HUES64 (cell line): ENCODE results near the gene FER.
"Not testable (repeated sequence)": the region's sequence is repeated elsewhere in the genome, so short reads cannot be mapped to it uniquely, and the experiment has no call there.

Experiments used
- H3K27ac ChIP-seq: 2 replicates; pipeline ENCODE4 v1.7.0; 2013; ENCODE audit warnings: low read depth, low read length, inconsistent platforms
- H3K27me3 ChIP-seq: 2 replicates; pipeline ENCODE4 v1.6.1; 2013; ENCODE audit warnings: mild to moderate bottlenecking, low read length; ENCODE audit not compliant: insufficient read depth
- H3K36me3 ChIP-seq: 2 replicates; pipeline ENCODE4 v1.6.1; 2013; ENCODE audit warnings: mild to moderate bottlenecking, low read length; ENCODE audit not compliant: insufficient read depth
- H3K4me1 ChIP-seq: 2 replicates; pipeline ENCODE4 v1.6.1; 2013; ENCODE audit warnings: mild to moderate bottlenecking, low read length, moderate library complexity; ENCODE audit not compliant: insufficient read depth
- H3K4me3 ChIP-seq: 2 replicates; pipeline ENCODE4 v1.5.1; 2013; ENCODE audit warnings: mild to moderate bottlenecking, low read length, moderate library complexity
- H3K9ac ChIP-seq: 2 replicates; pipeline ENCODE4 v1.6.1; 2013; ENCODE audit warnings: mild to moderate bottlenecking, low read depth, low read length
- H3K9me3 ChIP-seq: 2 replicates; pipeline ENCODE4 v1.6.1; 2013; ENCODE audit warnings: low read depth, low read length; ENCODE audit not compliant: insufficient read depth
- whole genome bisulfite sequencing: fragments of 150-250, 120-280 bp; methylation state at CpG from one replicate; pipeline ENCODE4 v1.1.7; 2013; ENCODE audit warnings: missing lambda C conversion rate; 5-methylcytosine and 5-hydroxymethylcytosine counted together

The FER gene

DNA sequence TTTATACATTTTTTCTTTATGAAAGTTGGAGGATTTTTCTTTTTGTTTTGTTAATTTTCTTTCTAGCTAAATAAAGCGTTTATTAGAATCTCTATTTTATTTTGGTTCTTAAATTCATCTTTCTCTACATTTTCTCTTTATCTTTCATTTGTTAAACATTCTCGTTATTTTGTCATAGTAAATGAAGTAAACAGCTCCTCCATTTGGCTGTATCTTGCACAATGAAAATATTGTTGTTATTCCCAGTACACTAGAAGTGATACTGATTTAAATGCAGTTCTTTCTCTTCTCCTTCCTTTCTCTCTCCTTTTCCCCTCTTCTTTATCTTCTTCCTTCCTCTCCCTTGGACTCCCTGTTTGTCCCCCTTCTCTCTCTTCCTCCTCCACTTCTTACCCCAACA, 88.8 kb downstream of the FER start:
- H3K27me3 ChIP-seq, result no peaks in the 10 kb centered on the region
- 100% methylated on average over 1 of the region's 2 CpGs for WGBS
- no peak overlapping the region for H3K9ac ChIP-seq
- H3K27ac ChIP-seq, result no peak overlapping the region
- H3K9me3 ChIP-seq, result no peaks in the 10 kb centered on the region
- H3K4me3 ChIP-seq, result no peak overlapping the region
- H3K4me1 ChIP-seq, result peaks cover 21% of the 10 kb centered on the region
- no peaks in the 10 kb centered on the region for H3K36me3 ChIP-seq

DNA sequence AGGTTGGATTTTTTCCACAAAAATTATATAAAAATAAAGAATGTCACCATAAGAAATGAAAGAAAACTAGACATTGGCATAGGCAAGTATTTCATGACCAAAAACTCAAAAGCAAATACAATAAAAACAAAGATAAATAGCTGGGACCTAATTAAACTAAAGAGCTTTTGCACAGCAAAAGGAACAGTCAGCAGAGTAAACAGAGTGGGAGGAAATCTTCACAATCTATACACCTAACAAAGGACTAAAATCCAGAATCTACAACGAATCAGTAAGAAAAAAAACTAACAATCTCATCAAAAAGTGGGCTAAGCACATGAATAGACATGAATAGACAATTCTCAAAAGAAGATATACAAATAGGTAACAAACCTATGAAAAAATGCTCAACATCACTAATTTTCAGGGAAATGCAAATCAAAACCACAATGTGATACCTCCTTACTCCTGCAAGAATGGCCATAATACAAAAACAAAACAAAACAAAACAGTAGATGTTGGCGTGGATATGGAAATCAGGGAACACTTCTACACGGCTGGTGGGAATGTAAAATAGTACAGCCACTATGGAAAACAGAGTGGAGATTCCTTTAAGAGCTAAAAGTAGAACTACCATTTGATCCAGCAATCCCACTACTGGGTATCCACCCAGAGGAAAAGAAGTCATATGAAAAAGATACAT, 94.7 kb downstream of the FER start:
- H3K36me3 ChIP-seq, H3K9ac ChIP-seq, H3K27me3 ChIP-seq, H3K4me3 ChIP-seq, H3K27ac ChIP-seq, H3K9me3 ChIP-seq, H3K4me1 ChIP-seq: not testable (repeated sequence)
- 97% methylated on average over 3 of the region's 3 CpGs for WGBS

DNA sequence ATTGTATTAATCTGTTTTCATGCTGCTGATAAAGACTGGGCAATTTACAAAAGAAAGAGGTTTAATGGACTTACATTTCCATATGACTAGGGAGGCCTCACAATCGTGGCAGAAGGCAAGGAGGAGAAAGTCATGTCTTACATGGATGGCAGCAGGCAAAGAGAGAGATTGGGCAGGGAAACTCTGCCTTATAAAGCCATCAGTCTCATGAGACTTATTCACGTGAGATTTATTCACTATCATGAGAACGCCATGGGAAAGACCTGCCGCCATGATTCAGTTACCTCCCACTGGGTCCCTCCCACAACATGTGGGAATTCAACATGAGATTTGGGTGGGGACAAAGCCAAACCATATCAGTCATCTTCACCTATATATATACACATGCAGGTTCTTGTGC, 103.4 kb downstream of the FER start:
- H3K27me3 ChIP-seq, H3K9ac ChIP-seq, H3K4me1 ChIP-seq, H3K27ac ChIP-seq, H3K4me3 ChIP-seq: not testable (repeated sequence)
- WGBS, result 88% methylated on average over 4 of the region's 4 CpGs
- Histone ChIP-seq H3K9me3 (peaks cover 19% of the 10 kb centered on the region), H3K36me3 (peaks cover 15% of the 10 kb centered on the region)

GRCh38 chr5:108857905-108858304, 110.2 kb downstream of the FER start:
- no peak overlapping the region for H3K9ac ChIP-seq
- no peaks in the 10 kb centered on the region for H3K27me3 ChIP-seq
- H3K4me3 ChIP-seq, result no peak overlapping the region
- H3K4me1 ChIP-seq, result no peaks in the 10 kb centered on the region
- H3K27ac ChIP-seq, result no peak overlapping the region
- no peaks in the 10 kb centered on the region for H3K9me3 ChIP-seq
- 100% methylated on average over 1 of the region's 1 CpG for WGBS
- H3K36me3 ChIP-seq, result no peaks in the 10 kb centered on the region

DNA sequence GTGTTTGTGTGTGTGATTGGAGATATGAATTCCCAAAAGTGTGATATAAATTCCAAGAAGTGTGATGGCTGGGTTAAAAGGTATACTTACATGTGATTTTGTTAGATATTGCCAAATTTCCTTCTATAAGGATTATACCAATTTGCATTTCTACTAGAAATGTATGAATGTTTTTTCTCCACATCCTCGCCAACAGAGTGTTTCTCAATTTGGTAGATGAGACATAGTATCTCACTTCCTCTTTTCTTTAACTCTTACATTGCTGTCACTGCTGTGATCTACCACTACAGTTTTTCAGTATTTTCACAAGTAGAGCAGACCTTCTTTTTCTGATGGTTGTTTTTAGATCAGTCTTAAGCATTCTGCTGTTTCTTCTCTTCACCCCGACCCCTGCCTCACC, 111.3 kb downstream of the FER start:
- no peaks in the 10 kb centered on the region for H3K4me1 ChIP-seq
- H3K27me3 ChIP-seq, result no peaks in the 10 kb centered on the region
- no peak overlapping the region for H3K9ac ChIP-seq
- 100% methylated on average over 1 of the region's 2 CpGs for WGBS
- H3K36me3 ChIP-seq, result no peaks in the 10 kb centered on the region
- no peaks in the 10 kb centered on the region for H3K9me3 ChIP-seq
- no peak overlapping the region for H3K4me3 ChIP-seq
- H3K27ac ChIP-seq, result no peak overlapping the region

DNA sequence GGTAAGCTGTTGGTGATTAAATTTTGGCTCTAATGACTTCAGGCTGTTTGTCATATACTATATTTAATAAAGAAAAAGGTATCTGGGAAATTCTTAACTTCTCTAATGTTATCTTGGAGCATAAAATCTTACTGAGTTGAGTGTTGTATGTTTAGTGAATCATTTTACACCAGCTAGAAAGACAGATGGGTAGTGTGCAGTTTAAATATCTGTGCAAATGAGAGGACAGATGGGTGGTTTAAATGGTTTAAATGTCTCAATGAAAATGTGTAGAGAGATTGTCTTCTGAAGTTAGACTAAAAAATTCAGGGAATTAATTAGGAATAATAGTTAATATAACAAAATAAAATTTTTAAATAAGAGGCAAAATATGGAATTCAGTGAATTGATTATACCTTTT, 114.5 kb downstream of the FER start:
- Histone ChIP-seq H3K4me3 (no peak overlapping the region), H3K9ac (no peak overlapping the region), H3K36me3 (no peaks in the 10 kb centered on the region), H3K4me1 (no peaks in the 10 kb centered on the region), H3K27me3 (no peaks in the 10 kb centered on the region), H3K27ac (no peak overlapping the region), H3K9me3 (no peaks in the 10 kb centered on the region)

GRCh38 chr5:108866097-108866496, 118.4 kb downstream of the FER start:
- H3K9me3 ChIP-seq, H3K36me3 ChIP-seq, H3K4me3 ChIP-seq, H3K9ac ChIP-seq, H3K4me1 ChIP-seq, H3K27ac ChIP-seq, H3K27me3 ChIP-seq: not testable (repeated sequence)
- WGBS, result 100% methylated on average over 2 of the region's 3 CpGs

GRCh38 chr5:108867656-108868055, 120.0 kb downstream of the FER start:
- no peaks in the 10 kb centered on the region for H3K9me3 ChIP-seq
- H3K9ac ChIP-seq, result no peak overlapping the region
- no peaks in the 10 kb centered on the region for H3K27me3 ChIP-seq
- no peak overlapping the region for H3K27ac ChIP-seq
- no peak overlapping the region for H3K4me3 ChIP-seq
- H3K4me1 ChIP-seq, result no peaks in the 10 kb centered on the region
- WGBS, result 92% methylated on average over 3 of the region's 4 CpGs
- no peaks in the 10 kb centered on the region for H3K36me3 ChIP-seq

DNA sequence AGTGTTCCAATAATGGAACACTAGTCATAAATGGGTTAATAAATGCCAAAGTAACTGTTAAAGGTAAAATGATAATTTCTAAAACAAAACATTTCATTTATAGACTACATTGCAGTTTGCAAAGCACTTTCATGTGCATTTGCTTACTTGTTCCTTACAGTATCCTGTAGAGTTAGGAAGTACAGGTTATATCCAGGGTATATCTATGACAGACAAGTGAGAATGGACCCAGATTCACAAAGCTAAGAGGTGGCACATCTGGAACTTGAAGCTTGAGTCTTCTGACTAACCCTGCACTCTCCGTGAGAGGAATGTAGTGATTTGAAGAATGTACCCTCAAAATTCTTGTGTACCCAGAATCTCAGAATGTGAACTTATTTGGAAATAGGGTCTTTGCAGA, 121.4 kb downstream of the FER start:
- Histone ChIP-seq H3K36me3 (no peaks in the 10 kb centered on the region), H3K4me1 (no peaks in the 10 kb centered on the region), H3K9ac (no peak overlapping the region), H3K9me3 (no peaks in the 10 kb centered on the region), H3K27me3 (no peaks in the 10 kb centered on the region), H3K4me3 (no peak overlapping the region), H3K27ac (no peak overlapping the region)
- 96% methylated on average over 1 of the region's 1 CpG for WGBS

DNA sequence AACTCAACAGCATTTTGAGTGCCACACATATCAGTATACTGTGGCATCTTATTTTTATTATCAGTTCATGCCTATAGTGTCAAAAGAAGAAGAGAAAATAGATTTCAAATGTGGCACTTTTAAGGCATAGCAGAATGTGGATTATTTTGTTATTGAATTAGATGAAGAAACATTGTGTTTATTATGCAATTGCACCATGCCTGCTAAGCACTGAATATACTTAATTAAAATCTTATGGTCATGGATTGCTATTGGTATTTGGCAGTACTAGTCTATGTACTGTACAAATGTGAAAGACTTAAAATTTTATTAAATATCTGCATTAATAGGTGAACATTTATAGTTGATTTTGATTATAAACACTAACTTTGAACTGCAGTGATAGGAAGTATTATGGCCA, 128.8 kb downstream of the FER start:
- Histone ChIP-seq H3K4me1 (no peaks in the 10 kb centered on the region), H3K9me3 (no peaks in the 10 kb centered on the region), H3K36me3 (no peaks in the 10 kb centered on the region), H3K27me3 (no peaks in the 10 kb centered on the region), H3K27ac (no peak overlapping the region), H3K4me3 (no peak overlapping the region), H3K9ac (no peak overlapping the region)

DNA sequence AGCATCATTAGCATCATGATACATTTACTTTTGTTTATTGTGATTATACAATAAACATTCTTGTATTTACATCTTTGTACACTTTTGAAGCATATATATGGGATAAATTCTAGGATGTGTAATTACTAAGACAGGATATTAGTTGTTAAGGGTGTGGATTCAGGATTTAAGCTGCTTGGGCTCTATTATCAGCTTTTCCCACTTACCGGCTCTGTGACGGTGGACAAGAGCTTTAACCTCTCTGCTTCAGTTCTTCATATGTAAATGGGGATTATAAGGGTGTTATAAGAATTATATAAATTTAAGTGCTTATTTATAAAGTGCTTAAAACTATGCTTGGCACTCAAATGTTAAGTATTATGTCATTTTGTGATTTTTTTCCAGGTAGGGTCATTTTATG, 131.1 kb downstream of the FER start:
- H3K4me3 ChIP-seq, result no peak overlapping the region

DNA sequence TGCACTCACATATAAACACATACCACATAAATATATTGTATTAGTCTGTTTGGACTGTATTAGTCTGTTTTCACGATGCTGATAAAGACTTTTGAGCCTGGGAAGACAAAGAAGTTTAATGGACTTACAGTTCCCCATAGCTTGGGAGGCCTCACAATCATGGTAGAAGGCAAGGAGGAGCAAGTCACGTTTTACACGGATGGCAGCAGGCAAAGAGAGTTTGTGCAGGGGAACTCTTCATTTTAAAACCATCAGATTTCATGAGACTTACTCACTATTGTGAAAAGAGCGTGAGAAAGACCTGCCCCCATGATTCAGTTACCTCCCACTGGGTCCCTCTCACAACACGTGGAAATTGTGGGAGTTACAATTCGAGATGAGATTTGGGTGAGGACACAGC, 133.4 kb downstream of the FER start:
- Histone ChIP-seq H3K9ac (no peak overlapping the region), H3K4me3 (no peak overlapping the region), H3K9me3 (no peaks in the 10 kb centered on the region), H3K27ac (no peak overlapping the region), H3K4me1 (peaks cover 10% of the 10 kb centered on the region), H3K36me3 (no peaks in the 10 kb centered on the region), H3K27me3 (no peaks in the 10 kb centered on the region)
- 88% methylated on average over 6 of the region's 6 CpGs for WGBS

More for the DNA sequence above, 131.1 kb downstream of the FER start:
- Histone ChIP-seq H3K36me3 (no peaks in the 10 kb centered on the region), H3K27me3 (no peaks in the 10 kb centered on the region), H3K9me3 (no peaks in the 10 kb centered on the region), H3K9ac (no peak overlapping the region), H3K27ac (no peak overlapping the region), H3K4me1 (no peaks in the 10 kb centered on the region)
- WGBS, result 100% methylated on average over 2 of the region's 2 CpGs
